GM12878 (cell line): ENCODE results near the gene PCP2. TPM values are rescaled to one million over a fixed set of nuclear protein-coding genes. Genes with fewer than 3 reads are reported as not detected.
A peak's percentile ranks its signal among the peaks of the same experiment; 100 is the strongest.

Experiments
- ATAC-seq: fragments of 200-7000 bp; cut with Tn5 transposase; 3 replicates; pipeline ENCODE4 v1.9.1; 2020; ENCODE audit warnings: mild to moderate bottlenecking, moderate library complexity
- BruUV-seq: library from RNA; stranded (reverse); fragments of 400-500 nt; replicated peaks from 2 replicates; lab custom pipeline; 2021; lab: Mats Ljungman, UMichigan
- CTCF ChIA-PET: fragments of 300-600 bp; sonication (Branson Sonifier 250); formaldehyde crosslinking; extraction: SDS; loops from one replicate; lab custom pipeline; 2021; ENCODE audit warnings: inconsistent platforms; lab: Yijun Ruan, JAX
- POLR2A ChIA-PET: fragments of 350-600 bp; formaldehyde crosslinking; extraction: SDS; loops from one replicate; lab custom pipeline; 2021; ENCODE audit warnings: inconsistent platforms; lab: Charles Lee
- RAD21 ChIA-PET: fragments of 300-600 bp; sonication (Branson Sonifier 250); formaldehyde crosslinking; loops from one replicate; lab custom pipeline; 2023; ENCODE audit warnings: antibody characterized with exemption; ENCODE audit not compliant: unreplicated experiment; lab: Charles Lee
- SMC1A ChIA-PET: fragments of 300-600 bp; sonication (Branson Sonifier 250); formaldehyde crosslinking; loops from one replicate; lab custom pipeline; 2023; ENCODE audit not compliant: unreplicated experiment, uncharacterized antibody; lab: Charles Lee
- DNase-seq: peaks from one replicate; pipeline ENCODE4 v3.0.0-alpha.2; 2011; ENCODE audit warnings: low read depth, low spot score
- FAIRE-seq: peaks from 3 replicates; lab custom pipeline; 2011; peaks lifted over from hg19 to GRCh38; lab: Jason Lieb, UNC
- H2AFZ ChIP-seq: 2 replicates; pipeline ENCODE4 v1.6.0; 2011; ENCODE audit warnings: low read depth, low read length, control low read depth; ENCODE audit not compliant: control insufficient read depth
- H3K27ac ChIP-seq: 2 replicates; pipeline ENCODE4 v1.5.1; 2011; ENCODE audit warnings: control low read depth; ENCODE audit not compliant: control insufficient read depth, insufficient read depth
- H3K27me3 ChIP-seq, 2 experiments: replicated peaks in 1 of 2; 2 replicates each; pipeline versions ENCODE4 v1.6.0 to v1.6.1; 2011; ENCODE audit warnings: low read length in 1 of 2; ENCODE audit not compliant: control insufficient read depth in 2 of 2, insufficient read depth in 2 of 2
- H3K36me3 ChIP-seq, 2 experiments: 2 replicates each; pipeline ENCODE4 v1.5.1; 2011; ENCODE audit warnings: low read length in 1 of 2; ENCODE audit not compliant: control insufficient read depth in 2 of 2, insufficient read depth in 2 of 2
- H3K4me1 ChIP-seq: 2 replicates; pipeline ENCODE4 v1.6.1; 2011; ENCODE audit warnings: mild to moderate bottlenecking, low read length, moderate library complexity, mixed read lengths; ENCODE audit not compliant: control insufficient read depth, insufficient read depth
- H3K4me2 ChIP-seq: 2 replicates; pipeline ENCODE4 v1.6.0; 2011; ENCODE audit warnings: control low read depth; ENCODE audit not compliant: control insufficient read depth, insufficient read depth
- H3K4me3 ChIP-seq: fragments of 200-600 bp; sonication (generic); 2 replicates; pipeline ENCODE4 v1.5.1; 2016
- H3K79me2 ChIP-seq: 2 replicates; pipeline ENCODE4 v1.6.0; 2011; ENCODE audit warnings: low read length; ENCODE audit not compliant: control insufficient read depth, insufficient read depth
- H3K9ac ChIP-seq: 2 replicates; pipeline ENCODE4 v1.8.0; 2011; ENCODE audit warnings: low read length, control low read depth, mixed read lengths; ENCODE audit not compliant: control insufficient read depth, insufficient read depth
- H3K9me3 ChIP-seq: replicated peaks from 3 replicates; pipeline ENCODE4 v1.5.1; 2011; ENCODE audit warnings: mild to moderate bottlenecking, low read length; ENCODE audit not compliant: control insufficient read depth, insufficient read depth
- H4K20me1 ChIP-seq: 2 replicates; pipeline ENCODE4 v1.6.0; 2011; ENCODE audit not compliant: control insufficient read depth, insufficient read depth
- BCL3 ChIP-seq: IDR thresholded peaks from 2 replicates; pipeline ENCODE4 v1.6.1; 2011; ENCODE audit warnings: borderline replicate concordance, low read depth, mild to moderate bottlenecking, moderate library complexity, low read length; ENCODE audit not compliant: insufficient read depth, poor library complexity, severe bottlenecking
- KLF5 ChIP-seq: fragments of 450-650 bp; IDR thresholded peaks from 2 replicates; pipeline ENCODE4 v1.6.1; 2014; ENCODE audit warnings: mild to moderate bottlenecking; ENCODE audit not compliant: partially characterized antibody
- LARP7 ChIP-seq: fragments of 450-650 bp; IDR thresholded peaks from 2 replicates; pipeline ENCODE4 v1.6.1; 2017; ENCODE audit warnings: mild to moderate bottlenecking
- POLR2A ChIP-seq: IDR thresholded peaks from 2 replicates; pipeline ENCODE4 v1.6.1; 2011; ENCODE audit warnings: low read depth, mild to moderate bottlenecking, low read length
- SIN3A ChIP-seq: IDR thresholded peaks from 2 replicates; pipeline ENCODE4 v1.6.1; 2012; ENCODE audit warnings: low read depth, low read length, improper control_type of control experiment
- ZNF24 ChIP-seq: fragments of 450-650 bp; IDR thresholded peaks from 2 replicates; pipeline ENCODE4 v1.6.1; 2017; ENCODE audit warnings: antibody characterized with exemption, mild to moderate bottlenecking
- WGBS: methylation state at CpG from one replicate; pipeline ENCODE4 v1.1.6; 2016; ENCODE audit warnings: low lambda C conversion rate; ENCODE audit not compliant: insufficient replicate concordance, insufficient coverage; ENCODE audit errors: missing lambda C conversion rate; 5-methylcytosine and 5-hydroxymethylcytosine counted together
- in situ Hi-C: fragments of 300-500 bp; cut with MboI; formaldehyde crosslinking; loops from 9 replicates; pipeline ENCODE4 v1.14.3; 2018; ENCODE audit warnings: mixed read lengths
- intact Hi-C: fragments of 100-400 bp; cut with micrococcal nuclease; formaldehyde crosslinking; loops from one replicate; pipeline ENCODE4 v1.14.2; 2022; ENCODE audit not compliant: unreplicated experiment
- polyA plus RNA-seq, 11 experiments: library from polyadenylated mRNA; depleted of rRNA in 4 of 11; unstranded in 6 of 11; stranded (reverse) in 5 of 11; fragments of >200 nt; fragmentation: Nextera tagmentation in 4 of 11; fragmentation: Illumina TruSeq in 1 of 11; extraction: Ambion mirVana in 4 of 11; extraction: Trizol in 1 of 11; gene quantifications; 1 replicate in 1 of 11; 2 replicates in 10 of 11; pipeline versions ENCODE4 v1.2.1 to v1.2.3, GENCODE V29; 2011 to 2016; ENCODE audit warnings: inconsistent platforms in 2 of 11, missing spikeins in 2 of 11, low read depth in 1 of 11
- total RNA-seq, 4 experiments: library from RNA; depleted of rRNA in 3 of 4; stranded (reverse); fragments of >200 nt in 3 of 4; fragmentation: Illumina TruSeq in 1 of 4; extraction: Trizol in 1 of 4; gene quantifications; 2 replicates each; pipeline versions ENCODE4 v1.2.1 to v1.2.3, GENCODE V29; 2013 to 2021
- TF ChIP-seq, protein P1 (sequence below): fragments of 450-650 bp; IDR thresholded peaks from 2 replicates; pipeline ENCODE4 v1.6.1; 2017; ENCODE audit warnings: mild to moderate bottlenecking, low read depth, inconsistent platforms; ENCODE audit not compliant: poor library complexity, severe bottlenecking

The PCP2 gene
- total and polyA plus RNA-seq, 10 of the 15 experiments (the other 5 are each of a cell fraction or from before 2014, with no cell fraction given) = 0.10 to 0.62 (median 0.31) TPM; not detected in 5

DNA sequence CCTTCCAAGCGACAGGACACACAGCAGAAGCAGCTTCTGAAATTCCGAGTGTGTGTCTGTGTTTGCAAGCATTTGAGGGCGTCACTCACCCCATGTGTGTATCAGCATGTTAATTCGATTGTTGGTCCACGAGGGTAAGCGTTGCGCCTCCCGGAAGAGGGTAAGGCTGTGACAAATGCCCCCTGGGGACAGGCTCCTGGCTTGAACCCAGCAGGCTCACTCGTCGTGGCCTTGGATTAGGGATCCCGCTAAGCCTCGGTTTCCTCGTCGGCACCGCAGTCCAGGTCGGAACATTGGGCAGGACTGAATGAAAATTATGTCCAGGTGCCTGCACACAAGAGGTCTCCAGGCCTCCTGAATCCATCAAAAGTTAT, 2.8 kb upstream of the PCP2 start:
- ChIA-PET SMC1A (no interaction called here), RAD21 (no interaction called here), POLR2A (no interaction called here), CTCF (no interaction called here)
- no peaks in the 10 kb centered on the region for H3K9me3 ChIP-seq
- H3K36me3 ChIP-seq = peaks cover 0 to 7% of the 10 kb centered on the region in 2 experiments; a peak in 1 of 4 replicates
- FAIRE-seq = no peak
- TSS peak; percentile 68 for BruUV-seq
- H2AFZ ChIP-seq = peak overlapping the region; percentile 99
- H3K4me2 ChIP-seq = peak overlapping the region; percentile 86
- no peak overlapping the region for H3K9ac ChIP-seq
- in situ Hi-C loops = no loop called here
- H3K4me3 ChIP-seq = peak overlapping the region; percentile 99; the same call in 1 of the 2 replicates
- H3K4me1 ChIP-seq = peaks cover 14% of the 10 kb centered on the region
- no peak for DNase-seq
- intact Hi-C loops = no loop called here
- no peaks in the 10 kb centered on the region for H4K20me1 ChIP-seq
- WGBS = 87% methylated on average over 14 of the region's 16 CpGs
- H3K27ac ChIP-seq = no peak overlapping the region
- 0 out of 2 replicates have a peak, but pooled peaks have one; percentile 40 for TF ChIP-seq LARP7
- TF ChIP-seq POLR2A = no peak
- no peaks in the 10 kb centered on the region for H3K27me3 ChIP-seq
- peaks cover 18% of the 10 kb centered on the region for H3K79me2 ChIP-seq
- no peak for ATAC-seq

GRCh38 chr19:7635670-7636069, 2.2 kb upstream of the PCP2 start:
- intact Hi-C loops = no loop called here
- SMC1A ChIA-PET = no interaction called here
- POLR2A ChIA-PET = interaction anchor here (0.6 kb wide), 1 partner anchor 558 kb away, joined by 4 read pairs; no protein-coding TSS in a partner anchor
- Histone ChIP-seq H4K20me1 (no peaks in the 10 kb centered on the region), H3K27ac (no peak overlapping the region), H3K27me3 (no peaks in the 10 kb centered on the region), H3K4me2 (no peak overlapping the region), H3K4me3 (no peak overlapping the region), H3K79me2 (peaks cover 18% of the 10 kb centered on the region), H3K4me1 (peaks cover 15% of the 10 kb centered on the region), H3K9me3 (no peaks in the 10 kb centered on the region), H3K36me3 (peaks cover 0 to 6% of the 10 kb centered on the region in 2 experiments; a peak in 1 of 4 replicates), H3K9ac (no peak overlapping the region), H2AFZ (no peak overlapping the region)
- CTCF ChIA-PET = interaction anchor here (0.7 to 0.8 kb wide), 2 partner anchors 67 to 107 kb away, joined by 3 to 4 read pairs; no protein-coding TSS in a partner anchor
- no peak for FAIRE-seq
- BruUV-seq = no TSS peak
- TF ChIP-seq ZNF24 = no peak
- TF ChIP-seq, protein P1, sequence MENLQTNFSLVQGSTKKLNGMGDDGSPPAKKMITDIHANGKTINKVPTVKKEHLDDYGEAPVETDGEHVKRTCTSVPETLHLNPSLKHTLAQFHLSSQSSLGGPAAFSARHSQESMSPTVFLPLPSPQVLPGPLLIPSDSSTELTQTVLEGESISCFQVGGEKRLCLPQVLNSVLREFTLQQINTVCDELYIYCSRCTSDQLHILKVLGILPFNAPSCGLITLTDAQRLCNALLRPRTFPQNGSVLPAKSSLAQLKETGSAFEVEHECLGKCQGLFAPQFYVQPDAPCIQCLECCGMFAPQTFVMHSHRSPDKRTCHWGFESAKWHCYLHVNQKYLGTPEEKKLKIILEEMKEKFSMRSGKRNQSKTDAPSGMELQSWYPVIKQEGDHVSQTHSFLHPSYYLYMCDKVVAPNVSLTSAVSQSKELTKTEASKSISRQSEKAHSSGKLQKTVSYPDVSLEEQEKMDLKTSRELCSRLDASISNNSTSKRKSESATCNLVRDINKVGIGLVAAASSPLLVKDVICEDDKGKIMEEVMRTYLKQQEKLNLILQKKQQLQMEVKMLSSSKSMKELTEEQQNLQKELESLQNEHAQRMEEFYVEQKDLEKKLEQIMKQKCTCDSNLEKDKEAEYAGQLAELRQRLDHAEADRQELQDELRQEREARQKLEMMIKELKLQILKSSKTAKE = no peak
- TF ChIP-seq BCL3 = no peak
- no peak for TF ChIP-seq SIN3A
- TF ChIP-seq KLF5 = no peak
- DNase-seq = no peak
- WGBS = 87% methylated on average over 6 of the region's 6 CpGs
- ATAC-seq = no peak
- in situ Hi-C loops = no loop called here
- RAD21 ChIA-PET = no interaction called here
